AG10803 (cell line): ENCODE data around the gene BCL2L12.

Experiments used
- DNase-seq: peaks from one replicate; pipeline ENCODE4 v3.0.0; 2010; ENCODE audit warnings: low read depth
- H3K4me3 ChIP-seq: 2 replicates; pipeline ENCODE4 v1.5.1; 2011; ENCODE audit warnings: mild to moderate bottlenecking, low read length, control low read depth
- TF ChIP-seq, protein P1 (sequence below): conservative IDR thresholded peaks from 2 replicates; pipeline ENCODE4 v1.5.1; 2011; ENCODE audit warnings: mild to moderate bottlenecking, low read length, control low read depth, inconsistent platforms

Gene BCL2L12

DNA sequence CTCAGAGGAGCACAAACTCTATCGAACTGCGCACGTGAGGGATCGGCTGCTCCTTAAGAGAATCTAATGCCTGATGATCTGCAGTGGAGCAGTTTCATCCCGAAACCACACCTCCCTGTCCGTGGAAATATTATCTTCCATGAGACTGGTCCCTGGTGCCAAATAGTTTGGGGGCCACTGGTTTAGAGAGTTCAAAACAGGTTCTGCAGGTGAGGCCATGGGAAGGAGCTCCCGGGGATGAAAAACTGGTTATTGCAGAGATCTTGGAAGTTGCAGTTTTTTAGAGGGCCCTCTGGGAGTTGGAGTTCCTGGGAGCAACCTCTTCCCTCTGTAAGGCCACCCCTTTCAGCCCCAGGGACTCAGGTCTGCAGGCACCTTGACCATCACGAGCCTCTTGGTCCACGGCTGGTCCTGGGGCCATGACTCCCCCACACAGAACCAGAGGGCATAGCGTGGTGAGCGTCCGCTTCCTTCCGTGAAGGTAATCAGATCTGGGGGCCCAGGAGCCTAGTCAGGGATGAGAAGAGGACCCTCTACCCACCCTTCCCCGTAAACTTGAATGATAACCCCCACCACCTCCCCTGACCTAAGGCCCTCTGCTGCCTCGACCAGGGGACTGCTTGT is 5.3 kb upstream of the BCL2L12 start:
- no peak overlapping the region for H3K4me3 ChIP-seq
- no peak for DNase-seq
- TF ChIP-seq, protein P1, sequence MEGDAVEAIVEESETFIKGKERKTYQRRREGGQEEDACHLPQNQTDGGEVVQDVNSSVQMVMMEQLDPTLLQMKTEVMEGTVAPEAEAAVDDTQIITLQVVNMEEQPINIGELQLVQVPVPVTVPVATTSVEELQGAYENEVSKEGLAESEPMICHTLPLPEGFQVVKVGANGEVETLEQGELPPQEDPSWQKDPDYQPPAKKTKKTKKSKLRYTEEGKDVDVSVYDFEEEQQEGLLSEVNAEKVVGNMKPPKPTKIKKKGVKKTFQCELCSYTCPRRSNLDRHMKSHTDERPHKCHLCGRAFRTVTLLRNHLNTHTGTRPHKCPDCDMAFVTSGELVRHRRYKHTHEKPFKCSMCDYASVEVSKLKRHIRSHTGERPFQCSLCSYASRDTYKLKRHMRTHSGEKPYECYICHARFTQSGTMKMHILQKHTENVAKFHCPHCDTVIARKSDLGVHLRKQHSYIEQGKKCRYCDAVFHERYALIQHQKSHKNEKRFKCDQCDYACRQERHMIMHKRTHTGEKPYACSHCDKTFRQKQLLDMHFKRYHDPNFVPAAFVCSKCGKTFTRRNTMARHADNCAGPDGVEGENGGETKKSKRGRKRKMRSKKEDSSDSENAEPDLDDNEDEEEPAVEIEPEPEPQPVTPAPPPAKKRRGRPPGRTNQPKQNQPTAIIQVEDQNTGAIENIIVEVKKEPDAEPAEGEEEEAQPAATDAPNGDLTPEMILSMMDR: no peak

DNA sequence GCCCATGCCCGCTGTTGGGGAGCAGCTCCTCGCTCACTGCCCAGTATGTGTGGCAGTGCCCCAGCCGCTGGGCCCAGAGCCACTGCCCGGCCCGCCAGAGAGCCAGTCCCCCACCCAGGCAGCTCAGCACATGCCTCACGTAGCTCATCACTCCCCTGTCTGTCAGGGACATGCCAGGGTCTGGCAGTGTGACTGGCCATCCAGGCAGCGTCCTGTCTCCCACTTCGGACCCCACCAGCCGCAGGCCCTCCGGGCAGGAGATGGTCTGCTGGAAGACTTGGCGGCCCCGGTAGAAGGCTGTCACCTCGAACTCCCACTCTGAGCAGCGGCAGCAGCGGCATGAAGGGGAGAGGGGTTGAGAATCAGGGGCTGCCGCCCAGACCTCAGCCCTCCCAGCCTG is 3.7 kb upstream of the BCL2L12 start:
- TF ChIP-seq, protein P1: no peak
- no peak for DNase-seq
- no peak overlapping the region for H3K4me3 ChIP-seq

DNA sequence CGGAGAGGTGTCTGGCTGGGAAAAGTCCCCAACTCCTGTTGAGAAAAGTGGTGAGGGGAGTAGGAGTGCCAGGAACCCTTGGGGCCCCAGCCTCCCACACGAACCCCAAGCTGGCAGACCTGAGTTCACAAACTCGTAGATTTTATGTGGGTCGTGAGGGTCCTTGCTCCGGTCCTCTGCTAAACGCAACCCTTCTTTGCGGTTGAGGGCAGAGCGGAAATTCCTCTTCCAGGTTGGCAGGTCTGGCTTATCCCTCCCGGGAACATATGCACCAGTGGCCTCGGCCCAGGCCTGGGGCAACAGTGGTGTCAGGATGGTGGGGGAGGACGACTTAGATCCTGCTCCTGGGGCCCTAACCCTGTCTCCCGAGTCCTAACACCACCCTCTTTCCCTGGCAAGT is 2.5 kb upstream of the BCL2L12 start:
- DNase-seq: no peak
- TF ChIP-seq, protein P1: no peak
- H3K4me3 ChIP-seq: no peak overlapping the region

DNA sequence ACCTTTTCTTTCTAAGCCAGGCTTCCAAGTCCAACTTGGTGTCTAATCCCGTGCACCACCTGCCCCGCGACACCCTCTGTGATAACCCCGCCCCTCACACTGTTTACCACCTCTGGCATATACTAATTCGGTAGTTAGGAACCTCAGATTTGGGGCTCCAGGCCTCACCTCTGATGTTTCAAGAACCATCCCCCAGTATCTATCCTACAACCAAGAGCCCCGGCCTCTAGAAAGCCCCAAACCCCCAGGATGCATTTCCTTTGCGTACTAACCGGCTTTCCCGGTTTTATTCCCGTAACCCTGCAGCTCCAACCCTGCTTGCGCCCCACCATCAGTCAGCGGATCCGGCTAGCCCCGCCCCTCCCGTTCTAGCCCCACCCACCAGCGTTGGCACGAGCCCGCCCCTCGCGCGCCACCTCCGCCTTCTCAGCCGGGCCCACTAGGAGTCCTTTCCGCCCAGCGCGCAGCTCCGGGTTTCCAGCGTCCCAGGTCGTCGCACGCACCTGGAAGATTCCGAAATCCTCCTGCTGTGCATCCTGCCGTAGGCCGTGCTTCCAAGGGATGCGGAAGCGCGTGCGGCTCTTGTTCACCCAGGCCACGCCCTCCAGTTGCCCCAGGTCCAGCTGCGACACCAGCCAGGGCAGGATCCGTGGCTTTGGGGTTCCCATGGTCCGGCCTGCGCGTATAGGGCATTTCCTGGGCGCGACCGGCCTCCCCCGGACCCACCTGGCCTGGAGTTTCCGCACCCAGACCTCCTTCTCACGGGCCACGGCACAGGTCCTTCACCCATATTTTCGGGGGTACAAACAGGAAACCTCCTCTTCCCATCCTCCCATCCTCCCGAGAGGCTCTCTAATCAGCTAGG is 1.3 kb upstream of the BCL2L12 start:
- TF ChIP-seq, protein P1: peak; percentile 17; the same call in 1 of the 2 replicates
- peak; percentile 69 for DNase-seq
- H3K4me3 ChIP-seq: peak overlapping the region; percentile 95

DNA sequence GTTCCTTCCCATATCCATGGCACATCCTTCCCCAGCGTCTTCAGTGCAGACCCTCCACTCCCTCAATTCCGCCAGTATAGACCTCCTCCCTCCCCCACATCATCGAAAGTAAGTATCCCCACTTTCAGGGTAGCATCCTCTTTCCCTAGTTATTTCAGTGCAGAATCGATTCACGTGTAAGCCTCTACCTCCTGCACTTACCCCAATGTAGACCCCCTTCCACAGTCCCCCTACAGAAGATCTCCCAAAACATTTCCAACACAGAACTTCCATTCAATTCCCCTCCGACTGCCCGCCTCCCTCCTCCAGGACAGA is 740 bp upstream of the BCL2L12 start:
- DNase-seq: no peak
- TF ChIP-seq, protein P1: no peak
- H3K4me3 ChIP-seq: peak overlapping the region; percentile 95

DNA sequence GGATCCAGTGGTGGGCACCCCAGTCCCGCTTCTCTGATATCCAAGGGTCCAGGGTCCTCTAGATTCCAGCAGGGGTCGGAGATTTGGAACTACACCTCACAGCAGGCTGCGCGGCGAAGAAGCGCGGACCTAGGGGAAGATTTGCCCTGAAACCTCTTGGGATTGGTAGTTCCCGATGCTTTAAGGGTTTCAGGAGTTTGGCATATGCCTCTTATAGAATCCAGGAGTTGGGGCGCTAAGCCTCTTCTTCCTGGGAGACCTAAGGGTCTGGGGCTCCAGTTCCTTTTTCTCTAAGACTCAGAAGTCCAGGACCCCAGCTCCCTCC is 349 bp downstream of the BCL2L12 start:
- peak overlapping the region; percentile 95 for H3K4me3 ChIP-seq
- DNase-seq: no peak
- TF ChIP-seq, protein P1: no peak; the same call in 1 of the 2 replicates

DNA sequence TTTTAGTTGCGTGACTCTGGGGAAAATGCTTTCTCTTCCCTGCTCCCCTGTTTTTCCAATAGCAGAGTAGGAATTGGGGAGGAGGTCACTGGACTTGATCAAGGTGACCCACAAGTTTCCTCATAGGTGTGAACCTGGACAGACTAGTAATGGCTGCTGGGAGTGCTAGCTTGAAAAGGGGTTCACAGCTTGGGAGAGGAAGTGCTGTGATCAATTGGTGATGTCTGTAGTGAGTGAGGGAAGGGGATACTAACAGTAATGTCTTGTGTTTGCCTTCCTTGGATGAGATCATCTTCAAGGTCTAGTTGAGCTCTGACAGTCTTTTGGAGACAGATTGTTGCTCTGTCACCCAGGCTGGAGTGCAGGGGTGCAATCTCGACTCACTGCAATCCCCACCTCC is 1.7 kb downstream of the BCL2L12 start:
- H3K4me3 ChIP-seq: no peak overlapping the region
- DNase-seq: no peak
- TF ChIP-seq, protein P1: no peak
